Ishikawa (cell line): ENCODE data around the gene ASB1.

Source experiments
- CEBPB ChIP-seq: IDR thresholded peaks from 2 replicates; pipeline ENCODE4 v1.6.1; 2012
- EP300 ChIP-seq: IDR thresholded peaks from 2 replicates; pipeline ENCODE4 v1.6.1; 2012; ENCODE audit warnings: borderline replicate concordance
- FOXM1 ChIP-seq: IDR thresholded peaks from 2 replicates; pipeline ENCODE4 v1.6.1; 2012; ENCODE audit warnings: low read depth, borderline replicate concordance

DNA sequence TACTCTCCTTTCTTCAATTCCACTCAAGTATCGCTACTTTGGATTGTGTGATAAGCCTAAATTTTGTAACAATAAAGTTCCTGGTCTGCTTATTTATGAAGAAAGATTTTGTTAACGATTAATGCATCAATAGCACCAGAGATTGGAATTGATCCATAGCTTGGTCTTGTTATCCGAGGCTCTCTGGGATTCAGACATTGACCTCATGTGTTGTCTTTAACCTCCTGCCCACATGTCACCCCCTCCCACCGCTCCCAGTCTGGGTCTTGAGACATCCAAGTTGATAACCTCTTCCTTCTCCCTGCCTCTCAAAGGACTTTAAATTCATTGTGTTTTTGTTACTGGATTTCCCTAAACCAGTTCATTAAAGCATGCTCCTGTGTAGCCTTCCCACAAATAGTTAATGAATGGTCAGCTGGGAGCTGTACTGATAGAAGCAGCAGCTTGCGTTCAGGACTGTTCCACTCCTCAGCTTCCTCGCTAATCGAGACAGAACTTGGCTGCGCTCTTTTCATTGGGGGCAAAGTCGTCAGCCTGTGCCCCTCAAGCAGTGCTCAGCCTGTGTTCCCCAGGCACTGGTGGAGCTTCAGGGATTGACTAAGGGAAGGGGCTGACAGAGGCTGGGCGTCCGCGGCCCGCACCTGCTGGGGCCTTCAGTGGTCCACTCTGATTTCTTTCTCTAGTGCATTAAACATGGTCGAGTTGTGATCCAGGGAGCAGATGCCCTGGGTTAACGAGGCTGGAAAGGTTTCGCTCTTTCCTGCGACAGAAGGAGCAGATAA, 18.9 kb downstream of the ASB1 start:
- TF ChIP-seq CEBPB (no peak), EP300 (no peak), FOXM1 (no peak)
